GM21367 (cell line): ENCODE measurements around the gene HMMR.

ENCODE experiments used
- ATAC-seq: cut with Tn5 transposase; IDR thresholded peaks from one replicate; pipeline ENCODE4 v1.9.1; 2021; ENCODE audit not compliant: unreplicated experiment

Gene HMMR

DNA sequence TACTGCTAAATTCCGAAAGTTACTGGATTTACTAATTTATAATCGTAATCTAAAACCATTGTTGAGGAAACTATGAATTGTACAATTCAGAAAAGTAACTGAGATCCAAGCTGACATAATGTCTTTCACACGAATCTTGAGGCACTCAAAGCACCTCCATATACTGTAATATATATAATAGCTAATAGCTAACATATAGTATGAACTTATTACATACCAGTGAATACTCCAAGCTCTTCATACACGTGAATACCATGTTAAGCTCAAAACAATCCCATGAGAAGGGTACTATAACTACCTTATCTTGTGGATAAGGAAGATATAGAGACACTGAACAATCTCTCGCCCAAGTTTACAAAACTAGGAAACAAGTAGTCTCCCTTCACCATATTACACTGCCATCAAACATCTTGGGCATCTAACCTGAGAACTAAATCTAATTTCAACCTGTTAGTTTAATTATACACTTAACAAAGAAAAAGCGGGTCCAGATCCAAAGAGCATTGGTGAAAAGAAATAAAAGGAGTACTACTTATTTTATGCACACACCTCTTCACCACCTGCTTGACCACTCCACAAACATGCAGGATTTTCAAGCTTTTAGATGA, 1.6 kb upstream of the HMMR start:
- ATAC-seq: no peak

DNA sequence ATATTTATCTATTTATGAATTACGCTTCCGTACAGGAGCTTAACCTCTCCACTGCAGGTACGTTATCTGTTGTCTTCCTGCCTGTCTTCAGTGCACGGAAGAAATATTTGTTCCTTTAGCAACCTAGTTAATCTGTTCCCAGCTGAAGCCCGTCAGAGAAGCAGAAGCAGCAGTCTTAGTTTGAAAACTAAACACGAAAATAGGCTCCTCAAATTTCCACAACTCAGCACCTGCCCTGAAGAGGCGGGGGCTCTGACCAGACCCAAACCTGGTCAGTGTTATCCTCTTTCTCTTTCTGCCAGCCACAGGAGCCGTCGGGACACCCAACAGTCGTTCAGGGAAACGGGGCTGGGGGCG, 992 bp upstream of the HMMR start:
- ATAC-seq: peak; percentile 1

DNA sequence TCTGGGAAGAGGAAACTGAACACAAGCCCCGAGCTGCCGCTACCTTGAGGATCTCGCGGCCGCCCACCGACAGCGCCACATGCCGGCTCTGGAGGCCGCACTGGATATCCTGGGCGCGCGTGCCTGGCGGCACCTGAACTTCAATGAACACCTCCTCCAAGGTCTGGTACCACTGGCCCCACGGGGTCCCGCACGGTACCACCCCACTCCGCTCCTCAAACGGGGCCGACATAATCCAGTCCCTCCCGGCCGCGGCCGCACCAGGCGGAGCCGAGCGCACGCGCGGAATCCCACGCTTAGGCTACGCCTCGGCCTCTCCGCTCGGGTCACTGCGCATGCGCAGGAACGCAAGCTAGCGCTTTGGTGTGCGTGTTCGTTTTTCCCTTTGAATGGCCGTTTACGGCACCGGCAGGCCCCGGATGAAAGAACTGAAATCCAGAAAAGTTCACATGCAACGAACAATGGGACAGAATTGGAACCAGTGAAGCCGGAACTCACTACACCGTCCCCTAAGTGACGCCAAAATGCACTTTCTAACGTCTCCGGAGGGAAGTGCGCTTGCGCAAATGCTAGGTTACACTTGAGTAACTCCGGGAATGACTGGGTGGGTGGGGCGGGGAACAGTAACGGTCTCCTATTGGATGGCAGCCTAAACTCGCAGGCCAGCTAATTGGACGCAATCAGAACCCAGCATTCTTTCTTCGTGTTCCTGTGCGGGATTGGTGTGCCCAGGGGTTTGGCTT, 442 bp upstream of the HMMR start, which contains the start of gene NUDCD2:
Gene NUDCD2, minus strand, starts transcription at position 284 of the 743 bp plus-strand sequence. Its CDS starts 52 bp downstream, at position 232.
- peak; percentile 82 for ATAC-seq

- ATAC-seq: no peak
Observed at GRCh38 chr5:163463063-163463435, 2.6 kb downstream of the HMMR start.

GRCh38 chr5:163467682-163468081, 7.2 kb downstream of the HMMR start:
- no peak for ATAC-seq

DNA sequence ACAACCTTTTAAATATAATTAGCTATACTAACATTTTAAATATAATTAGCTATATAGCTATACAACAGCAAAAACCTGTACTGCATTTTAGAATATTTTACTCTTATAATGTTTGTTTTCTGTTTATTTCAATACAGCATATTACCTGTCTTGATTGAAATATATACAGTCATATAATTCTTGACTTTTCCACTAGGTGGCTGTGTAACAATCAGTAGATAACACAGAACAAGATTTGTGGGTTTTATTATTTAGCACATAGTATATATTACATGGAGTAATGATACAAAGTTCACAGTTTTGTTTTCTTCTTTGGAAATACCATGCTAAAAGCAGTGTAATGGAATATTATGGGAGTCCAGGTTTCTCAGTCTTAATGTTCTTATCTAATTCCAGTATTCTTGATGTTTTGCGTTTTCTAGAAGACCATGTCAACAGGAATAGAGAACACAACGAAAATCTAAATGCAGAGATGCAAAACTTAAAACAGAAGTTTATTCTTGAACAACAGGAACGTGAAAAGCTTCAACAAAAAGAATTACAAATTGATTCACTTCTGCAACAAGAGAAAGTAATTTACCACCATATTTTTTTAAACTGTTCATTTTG, 13.3 kb downstream of the HMMR start:
- ATAC-seq: peak; percentile 83

DNA sequence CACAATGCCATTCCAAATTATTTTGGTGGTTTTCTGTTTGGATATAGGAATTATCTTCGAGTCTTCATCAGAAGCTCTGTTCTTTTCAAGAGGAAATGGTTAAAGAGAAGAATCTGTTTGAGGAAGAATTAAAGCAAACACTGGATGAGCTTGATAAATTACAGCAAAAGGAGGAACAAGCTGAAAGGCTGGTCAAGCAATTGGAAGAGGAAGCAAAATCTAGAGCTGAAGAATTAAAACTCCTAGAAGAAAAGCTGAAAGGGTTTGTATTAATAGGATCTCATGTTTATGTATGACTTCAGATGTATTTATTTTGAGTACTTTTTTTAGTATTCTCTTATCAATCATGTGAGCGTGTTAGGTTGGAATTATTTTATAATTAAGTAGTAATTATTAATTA, 15.0 kb downstream of the HMMR start:
- no peak for ATAC-seq

- ATAC-seq: no peak
Observed at GRCh38 chr5:163478126-163478981, 17.9 kb downstream of the HMMR start.

DNA sequence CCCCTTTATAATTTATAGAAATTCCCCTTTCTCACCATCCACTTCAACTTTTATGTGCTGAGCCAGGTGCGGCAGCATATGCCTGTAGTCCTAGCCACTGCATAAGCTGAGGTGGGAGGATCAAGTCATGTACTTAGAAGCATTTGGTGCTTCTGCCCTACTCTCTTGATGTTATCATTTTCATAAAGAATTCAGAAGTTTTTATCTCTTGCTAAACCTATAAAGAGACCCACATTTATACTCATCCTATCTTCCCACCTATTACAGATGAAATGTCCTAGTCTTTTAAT, 18.5 kb downstream of the HMMR start:
- ATAC-seq: no peak

- ATAC-seq: no peak
Observed at GRCh38 chr5:163489055-163489744, 28.8 kb downstream of the HMMR start.

GRCh38 chr5:163489745-163490075, 29.3 kb downstream of the HMMR start:
- ATAC-seq: no peak

GRCh38 chr5:163496286-163496685, 35.9 kb downstream of the HMMR start:
- no peak for ATAC-seq

DNA sequence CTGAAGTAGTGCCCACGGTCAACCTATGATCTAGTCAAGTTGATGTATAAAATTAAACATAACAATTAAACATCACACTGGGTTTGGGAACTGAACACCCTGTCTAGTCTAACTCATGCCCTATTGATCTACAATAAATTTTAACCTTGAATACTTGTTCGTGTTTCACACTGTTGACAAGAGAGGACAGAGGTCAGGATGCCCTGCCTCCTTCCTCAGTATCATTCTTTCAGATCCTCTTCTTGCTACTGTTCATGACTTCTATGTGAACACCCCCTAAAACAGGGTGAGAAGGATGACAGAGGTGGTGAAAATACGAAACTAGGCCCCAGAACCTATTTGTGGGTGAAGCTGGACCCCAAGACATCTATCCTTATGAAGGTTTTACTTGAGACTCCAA, 36.9 kb downstream of the HMMR start:
- no peak for ATAC-seq

- ATAC-seq: no peak
Observed at GRCh38 chr5:163498886-163499285, 38.5 kb downstream of the HMMR start.

DNA sequence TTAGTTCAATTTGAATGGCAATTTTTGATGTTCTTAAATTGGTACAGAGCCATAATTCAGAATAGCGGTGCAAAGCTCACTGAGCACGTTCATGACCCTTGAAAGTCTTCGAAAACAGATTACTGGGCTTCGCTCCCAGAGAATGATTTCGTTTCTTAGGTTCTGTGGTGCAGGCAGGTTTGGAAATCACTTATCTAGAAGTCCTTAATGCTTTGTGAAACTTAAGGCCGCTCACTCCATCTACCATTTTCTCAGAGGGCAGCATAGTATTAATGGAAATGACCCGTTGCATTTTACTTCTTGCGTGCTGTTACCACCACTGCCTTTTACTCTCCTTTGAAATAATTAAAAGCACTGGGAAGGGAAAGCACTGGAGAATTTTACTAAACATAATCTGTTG, 42.1 kb downstream of the HMMR start:
- ATAC-seq: no peak

- ATAC-seq: no peak
Observed at GRCh38 chr5:163503106-163504078, 43.0 kb downstream of the HMMR start.

DNA sequence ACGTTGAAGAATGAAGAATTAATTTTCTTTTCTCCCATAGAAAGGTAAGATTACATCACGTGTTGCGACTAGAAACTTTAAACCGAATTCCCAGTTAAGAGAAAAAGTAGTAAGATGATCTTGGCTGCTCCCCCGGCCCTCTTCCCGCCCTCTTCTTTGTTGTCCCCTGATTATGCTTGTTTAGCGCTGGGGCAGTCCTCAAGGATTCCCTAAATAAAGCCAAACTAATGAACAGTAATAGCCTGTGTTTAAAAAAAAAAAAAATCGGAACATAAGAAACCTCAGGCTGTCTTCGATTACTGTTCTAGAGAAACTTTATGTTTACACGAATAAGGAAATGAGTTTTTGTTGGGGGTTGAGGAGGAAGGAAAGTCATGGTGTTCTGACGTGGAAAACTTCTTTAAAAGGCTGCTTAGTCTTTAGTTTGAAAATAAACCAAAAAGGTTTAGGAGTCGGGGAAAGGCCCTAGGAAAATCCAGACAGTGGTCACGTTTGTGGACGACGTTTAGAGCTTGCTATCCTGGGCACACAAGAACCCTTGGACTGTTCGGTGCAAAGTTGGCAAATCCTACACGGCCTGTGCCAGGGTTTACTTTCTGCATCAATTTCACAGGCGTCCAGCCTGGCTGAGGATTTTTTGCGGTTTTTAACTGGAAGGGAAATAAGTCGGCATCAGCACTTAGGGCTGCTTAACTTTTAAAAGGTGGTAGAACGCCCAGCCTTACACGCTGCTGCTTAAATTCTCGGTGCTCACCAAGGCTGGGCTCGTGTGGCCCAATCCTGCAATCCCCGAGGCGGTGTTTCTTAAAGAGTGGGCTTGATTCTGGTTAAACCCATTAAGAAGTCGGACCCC, 43.9 kb downstream of the HMMR start:
- no peak for ATAC-seq

GRCh38 chr5:163505049-163505367, 44.6 kb downstream of the HMMR start:
- no peak for ATAC-seq

- ATAC-seq: peak; percentile 86
Observed at GRCh38 chr5:163505368-163506094, 45.1 kb downstream of the HMMR start, which contains the start of gene MAT2B. TSS of gene MAT2B (plus strand) at chr5:163505619. CDS start at chr5:163505687, 68 bp downstream.
